Fibroblast of lung (primary cell): ENCODE measurements around the gene ZNF530. TPM values are rescaled to one million over a fixed set of nuclear protein-coding genes. Genes with fewer than 3 reads are reported as not detected.
A peak's percentile ranks its signal among the peaks of the same experiment; 100 is the strongest.

Experiments
- DNase-seq, 2 donors: peaks; one replicate each; pipeline versions ENCODE4 v3.0.0 to v3.0.0-alpha.2; 2010; ENCODE audit warnings: low read depth in 2 of 2
- H2AFZ ChIP-seq: 2 replicates; pipeline ENCODE4 v1.5.1; 2012; ENCODE audit warnings: low read length, control low read depth, inconsistent platforms
- H3K27ac ChIP-seq: 2 replicates; pipeline ENCODE4 v1.5.1; 2011; ENCODE audit warnings: low read length, control low read depth; ENCODE audit not compliant: insufficient read depth
- H3K27me3 ChIP-seq: 2 replicates; pipeline ENCODE4 v1.5.1; 2011; ENCODE audit warnings: mild to moderate bottlenecking, low read length; ENCODE audit not compliant: control insufficient read depth, insufficient read depth
- H3K36me3 ChIP-seq: 2 replicates; pipeline ENCODE4 v1.5.1; 2011; ENCODE audit warnings: low read length; ENCODE audit not compliant: control insufficient read depth, insufficient read depth
- H3K4me1 ChIP-seq: 2 replicates; pipeline ENCODE4 v1.5.1; 2011; ENCODE audit warnings: low read length; ENCODE audit not compliant: control insufficient read depth, insufficient read depth; ENCODE audit errors: extremely low read depth
- H3K4me2 ChIP-seq: 2 replicates; pipeline ENCODE4 v1.5.1; 2011; ENCODE audit warnings: low read length, control low read depth; ENCODE audit not compliant: insufficient read depth; ENCODE audit errors: extremely low read depth
- H3K4me3 ChIP-seq, 4 experiments: fragments of 200-600 bp in 1 of 4; sonication (generic) in 1 of 4; replicated peaks in 1 of 4; 2 replicates each; pipeline ENCODE4 v1.5.1; 2011 to 2016; ENCODE audit warnings: low read length in 4 of 4, low read depth in 3 of 4, mild to moderate bottlenecking in 3 of 4, control low read depth in 2 of 4, inconsistent platforms in 1 of 4, mixed read lengths in 1 of 4; ENCODE audit not compliant: insufficient read depth in 1 of 4; ENCODE audit errors: control extremely low read depth in 1 of 4
- H3K79me2 ChIP-seq: 2 replicates; pipeline ENCODE4 v1.5.1; 2012; ENCODE audit warnings: mild to moderate bottlenecking, low read length, inconsistent platforms; ENCODE audit not compliant: control insufficient read depth, insufficient read depth
- H3K9ac ChIP-seq: 2 replicates; pipeline ENCODE4 v1.5.1; 2011; ENCODE audit warnings: mild to moderate bottlenecking, low read length, control low read depth; ENCODE audit not compliant: insufficient read depth
- H3K9me3 ChIP-seq: 2 replicates; pipeline ENCODE4 v1.5.1; 2012; ENCODE audit warnings: low read depth, low read length; ENCODE audit not compliant: control insufficient read depth, insufficient read depth
- H4K20me1 ChIP-seq: 2 replicates; pipeline ENCODE4 v1.5.1; 2011; ENCODE audit warnings: low read length; ENCODE audit not compliant: control insufficient read depth, insufficient read depth; ENCODE audit errors: extremely low read depth
- EZH2 ChIP-seq: IDR thresholded peaks from 2 replicates; pipeline ENCODE4 v1.5.1; 2012; ENCODE audit warnings: low read length, control low read depth, mild to moderate bottlenecking; ENCODE audit errors: missing control alignments
- polyA minus RNA-seq: library from RNA; depleted of rRNA, polyadenylated mRNA; stranded (reverse); fragments of >200 nt; gene quantifications from 2 replicates; pipeline ENCODE4 v1.2.3, GENCODE V29; 2011; ENCODE audit warnings: low replicate concordance
- polyA plus RNA-seq, 2 donors: library from polyadenylated mRNA; depleted of rRNA in 1 of 2; stranded (reverse) in 1 of 2; unstranded in 1 of 2; fragments of >200 nt; gene quantifications; 2 replicates each; pipeline ENCODE4 v1.2.1, GENCODE V29; 2011 to 2012; ENCODE audit warnings: missing spikeins in 1 of 2
- total RNA-seq: library from RNA; depleted of rRNA; stranded (reverse); fragments of >200 nt; gene quantifications from 2 replicates; pipeline ENCODE4 v1.2.1, GENCODE V29; 2014
- TF ChIP-seq, protein P1 (sequence below), 2 donors: IDR thresholded peaks in 1 of 2; conservative IDR thresholded peaks in 1 of 2; 1 replicate in 1 of 2; 2 replicates in 1 of 2; pipeline ENCODE4 v1.5.1; 2011 to 2012; ENCODE audit warnings: low read length in 2 of 2, control low read depth in 1 of 2, inconsistent platforms in 1 of 2, low read depth in 1 of 2, mild to moderate bottlenecking in 1 of 2

The ZNF530 gene
- total RNA-seq (2.5 and 2.8 TPM in 2 replicates), polyA plus RNA-seq (1.6 and 2.5 TPM in 2 replicates), polyA minus RNA-seq (2.0 TPM in 1 of 2 replicates, not detected in the other)
- polyA plus RNA-seq (2012) = 1.4 and 2.3 TPM in 2 replicates

DNA sequence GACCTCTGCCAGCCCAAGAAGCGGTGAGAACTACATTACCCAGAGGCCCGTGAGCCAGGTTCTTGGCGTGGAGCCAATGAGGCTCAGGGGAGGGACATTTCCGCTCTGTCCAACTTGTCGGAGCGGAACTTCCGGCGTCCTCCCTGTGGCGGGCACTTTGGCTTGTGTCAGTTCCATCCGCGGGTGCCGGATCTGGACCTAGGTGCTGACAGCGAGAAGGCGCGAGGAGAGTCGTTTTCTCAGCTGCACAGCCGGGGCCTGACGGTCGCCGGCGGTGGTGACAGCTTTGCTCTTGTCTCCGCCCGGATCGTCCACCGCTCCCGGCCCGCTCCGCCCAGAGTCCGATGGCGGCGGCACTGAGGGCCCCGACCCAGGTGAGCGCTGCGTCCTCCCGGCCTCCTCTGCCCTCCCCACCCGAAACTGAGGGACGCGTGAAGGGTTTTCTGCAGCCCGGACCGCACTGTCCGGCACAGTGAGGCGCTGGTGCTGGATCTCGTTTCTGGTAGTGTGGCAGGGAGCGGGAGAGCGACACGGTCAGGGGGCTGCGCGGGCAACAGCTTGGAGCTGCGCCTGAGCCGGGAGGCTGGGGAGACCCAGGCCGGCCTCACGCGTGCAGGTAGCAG, at the start of gene ZNF530:
TSS of gene ZNF530 (plus strand) at position 125 of the 623 bp plus-strand sequence. CDS start 4,461 bp downstream, outside the sequence.
- peak within 1 kb of the TSS; percentile 45 for H3K27ac ChIP-seq
- H3K36me3 ChIP-seq = no peaks in the 10 kb centered on the region
- peak; percentile 87 to 93 for DNase-seq
- peak within 1 kb of the TSS; percentile 69 for H3K9ac ChIP-seq
- no peaks in the 10 kb centered on the region for H3K27me3 ChIP-seq
- H3K4me2 ChIP-seq = peak within 1 kb of the TSS; percentile 91
- no peaks in the 10 kb centered on the region for H4K20me1 ChIP-seq
- no peak for TF ChIP-seq EZH2
- TF ChIP-seq, protein P1, sequence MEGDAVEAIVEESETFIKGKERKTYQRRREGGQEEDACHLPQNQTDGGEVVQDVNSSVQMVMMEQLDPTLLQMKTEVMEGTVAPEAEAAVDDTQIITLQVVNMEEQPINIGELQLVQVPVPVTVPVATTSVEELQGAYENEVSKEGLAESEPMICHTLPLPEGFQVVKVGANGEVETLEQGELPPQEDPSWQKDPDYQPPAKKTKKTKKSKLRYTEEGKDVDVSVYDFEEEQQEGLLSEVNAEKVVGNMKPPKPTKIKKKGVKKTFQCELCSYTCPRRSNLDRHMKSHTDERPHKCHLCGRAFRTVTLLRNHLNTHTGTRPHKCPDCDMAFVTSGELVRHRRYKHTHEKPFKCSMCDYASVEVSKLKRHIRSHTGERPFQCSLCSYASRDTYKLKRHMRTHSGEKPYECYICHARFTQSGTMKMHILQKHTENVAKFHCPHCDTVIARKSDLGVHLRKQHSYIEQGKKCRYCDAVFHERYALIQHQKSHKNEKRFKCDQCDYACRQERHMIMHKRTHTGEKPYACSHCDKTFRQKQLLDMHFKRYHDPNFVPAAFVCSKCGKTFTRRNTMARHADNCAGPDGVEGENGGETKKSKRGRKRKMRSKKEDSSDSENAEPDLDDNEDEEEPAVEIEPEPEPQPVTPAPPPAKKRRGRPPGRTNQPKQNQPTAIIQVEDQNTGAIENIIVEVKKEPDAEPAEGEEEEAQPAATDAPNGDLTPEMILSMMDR (conservative IDR thresholded peaks at IDR 0.05 in 1 of 2, IDR thresholded peaks at IDR 0.05 in 1 of 2; ENCODE audit: low read depth in 1 of 2, low read length in 2 of 2) = no peak
- peaks cover 3% of the 10 kb centered on the region for H3K4me1 ChIP-seq
- peak within 1 kb of the TSS; percentile 90 for H2AFZ ChIP-seq
- no peaks in the 10 kb centered on the region for H3K9me3 ChIP-seq
- H3K79me2 ChIP-seq = peaks cover 7% of the 10 kb centered on the region
- peak within 1 kb of the TSS; percentile 44 to 90 (median 86) for H3K4me3 ChIP-seq

GRCh38 chr19:57552432-57552831, 47.3 kb upstream of the ZNF530 start:
- no peak overlapping the region for H2AFZ ChIP-seq
- H3K9ac ChIP-seq = no peak overlapping the region
- H4K20me1 ChIP-seq = no peaks in the 10 kb centered on the region
- no peaks in the 10 kb centered on the region for H3K79me2 ChIP-seq
- no peak overlapping the region for H3K4me2 ChIP-seq
- DNase-seq = no peak
- H3K27me3 ChIP-seq = no peaks in the 10 kb centered on the region
- peaks cover 11% of the 10 kb centered on the region for H3K36me3 ChIP-seq
- no peak for TF ChIP-seq EZH2
- H3K4me3 ChIP-seq = no peak overlapping the region
- H3K9me3 ChIP-seq = peaks cover 2% of the 10 kb centered on the region
- H3K27ac ChIP-seq = no peak overlapping the region
- no peaks in the 10 kb centered on the region for H3K4me1 ChIP-seq

DNA sequence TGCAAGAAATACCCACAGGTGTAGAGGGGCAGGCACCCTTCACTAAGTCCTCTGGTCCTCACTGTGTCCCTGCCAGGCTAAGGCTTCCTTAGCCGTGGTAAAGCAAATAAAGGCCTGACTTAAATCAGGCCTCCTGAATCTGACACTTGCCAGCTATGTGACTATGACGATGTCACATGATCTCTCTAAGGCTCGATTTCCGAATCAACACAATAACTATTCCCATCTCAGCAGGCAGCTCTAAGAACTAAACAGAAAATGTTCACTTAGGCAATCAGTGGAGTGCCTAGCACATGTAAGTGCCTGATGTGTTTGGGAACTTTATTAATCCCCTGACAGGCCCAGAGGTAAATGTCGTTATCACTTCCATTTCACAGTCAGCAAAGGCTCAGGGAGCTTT, 42.0 kb upstream of the ZNF530 start:
- no peak overlapping the region for H3K4me2 ChIP-seq
- H3K27ac ChIP-seq = no peak overlapping the region
- no peaks in the 10 kb centered on the region for H4K20me1 ChIP-seq
- H3K4me1 ChIP-seq = no peaks in the 10 kb centered on the region
- no peak overlapping the region for H3K4me3 ChIP-seq
- no peak overlapping the region for H3K9ac ChIP-seq
- H2AFZ ChIP-seq = no peak overlapping the region
- no peaks in the 10 kb centered on the region for H3K9me3 ChIP-seq
- H3K79me2 ChIP-seq = peaks cover 5% of the 10 kb centered on the region
- no peak for DNase-seq
- H3K27me3 ChIP-seq = no peaks in the 10 kb centered on the region
- no peak for TF ChIP-seq EZH2
- TF ChIP-seq, protein P1 (conservative IDR thresholded peaks at IDR 0.05 in 1 of 2, IDR thresholded peaks at IDR 0.05 in 1 of 2; ENCODE audit: low read depth in 1 of 2, low read length in 2 of 2) = no peak
- peaks cover 2% of the 10 kb centered on the region for H3K36me3 ChIP-seq
